ENCODE results near the gene ITPA.
A peak's percentile ranks its signal among the peaks of the same experiment; 100 is the strongest.
"Not testable (repeated sequence)": the region's sequence is repeated elsewhere in the genome, so short reads cannot be mapped to it uniquely, and the experiment has no call there.

Gene ITPA

DNA sequence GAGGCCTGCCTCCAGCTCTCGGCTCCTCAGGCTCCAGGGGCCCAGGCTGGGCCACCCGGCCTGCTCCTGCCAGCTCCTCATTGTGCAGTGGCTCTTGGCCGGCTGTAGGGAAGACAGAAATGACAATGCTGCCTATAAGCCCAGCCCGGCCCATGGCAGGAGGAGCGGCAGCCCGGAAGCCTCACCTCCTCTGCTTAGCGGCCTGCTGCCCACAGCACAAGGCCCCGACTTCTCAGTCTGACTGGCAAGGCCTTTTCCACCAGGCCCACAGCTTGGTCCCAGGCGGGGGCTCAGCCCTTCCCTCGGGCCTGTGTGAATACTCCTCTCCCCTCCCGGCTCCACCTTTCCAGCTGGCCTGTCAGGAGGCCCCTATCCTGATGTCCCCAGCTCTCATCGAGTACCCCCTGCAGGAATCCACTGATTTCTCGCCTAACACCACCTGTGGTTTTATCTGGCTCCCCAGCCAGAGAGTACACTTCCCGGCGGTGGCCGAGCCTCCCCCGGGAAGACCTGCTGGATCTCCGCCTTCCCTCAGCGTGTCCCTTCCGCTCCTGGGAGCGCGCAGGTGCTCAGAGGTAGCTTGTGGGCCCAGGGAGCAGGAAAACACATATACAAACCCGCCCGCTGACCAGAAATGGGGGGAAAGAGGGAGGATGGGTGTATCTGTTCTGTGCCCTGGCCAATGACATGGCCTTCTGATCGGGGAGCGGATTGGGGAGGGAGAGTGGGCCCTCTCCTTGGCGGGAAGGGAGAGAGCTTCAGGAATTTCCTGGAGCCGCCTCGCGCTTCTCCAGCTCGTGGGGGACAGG, 5.8 kb upstream of the ITPA start:
- DNase-seq (ENCODE audit: insufficient read length, low spot score) (peak; percentile 52), FAIRE-seq (no peak)
- no peak for TF ChIP-seq POLR2A (IDR thresholded peaks at IDR 0.05; ENCODE audit: low read depth, low read length)

- FAIRE-seq: no peak
- DNase-seq (ENCODE audit: insufficient read length, low spot score): peak; percentile 94
- peak; percentile 63; the same call in 1 of the 2 replicates for TF ChIP-seq POLR2A (IDR thresholded peaks at IDR 0.05; ENCODE audit: low read depth, low read length)
Measured at GRCh38 chr20:3204124-3204794, 5.0 kb upstream of the ITPA start, which contains the start of gene DDRGK1. Gene DDRGK1 (minus strand): TSS chr20:3204682. CDS start chr20:3204627, 55 bp downstream.

- no peak for DNase-seq (ENCODE audit: insufficient read length, low spot score)
- TF ChIP-seq POLR2A (IDR thresholded peaks at IDR 0.05; ENCODE audit: low read depth, low read length): 0 out of 2 replicates have a peak, but pooled peaks have one; percentile 19
- no peak for FAIRE-seq
Measured at GRCh38 chr20:3208786-3209256, 477 bp upstream of the ITPA start.

DNA sequence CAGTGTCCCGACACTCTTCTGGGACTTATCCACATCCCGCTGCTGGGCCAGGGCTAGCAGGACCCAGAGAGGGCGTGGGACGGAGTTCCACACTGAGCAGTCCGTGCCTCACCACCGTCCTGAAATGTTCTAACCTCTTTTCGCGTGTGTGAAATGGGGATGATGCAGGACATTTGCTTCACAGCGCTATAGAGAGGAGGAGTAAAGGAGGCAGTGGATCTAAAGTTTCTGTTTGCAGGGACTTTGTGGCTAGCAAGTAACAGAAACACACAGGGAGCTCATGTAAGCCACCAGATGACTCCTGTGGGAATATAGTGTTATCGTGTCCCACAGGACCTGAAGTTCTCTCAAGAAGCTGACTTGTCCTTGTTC, 634 bp downstream of the ITPA start:
- no peak for FAIRE-seq
- no peak for DNase-seq (ENCODE audit: insufficient read length, low spot score)

DNA sequence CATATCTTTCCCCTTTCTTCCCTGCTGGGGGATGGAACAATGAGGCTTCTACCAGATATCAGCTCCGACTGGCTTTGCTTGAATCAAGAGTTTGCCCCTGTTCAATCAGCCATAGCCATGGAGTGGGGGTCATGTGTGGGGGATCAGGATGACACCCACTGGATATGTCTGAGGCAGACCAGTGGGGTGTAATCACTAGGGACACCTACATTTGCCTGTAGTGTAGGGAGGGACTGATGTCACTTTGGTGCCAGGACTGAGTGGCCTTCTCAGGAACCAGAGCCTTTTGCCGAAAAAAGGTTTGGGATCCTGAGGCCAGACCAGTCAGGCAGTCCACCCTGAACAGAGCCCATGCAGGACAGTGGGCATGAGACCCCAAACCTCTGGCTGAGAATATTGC, 1.0 kb downstream of the ITPA start:
- no peak for FAIRE-seq
- TF ChIP-seq POLR2A (IDR thresholded peaks at IDR 0.05; ENCODE audit: low read depth, low read length): no peak

More for the DNA sequence above, 634 bp downstream of the ITPA start:
- TF ChIP-seq POLR2A (IDR thresholded peaks at IDR 0.05; ENCODE audit: low read depth, low read length): no peak

GRCh38 chr20:3213226-3213625, 3.9 kb downstream of the ITPA start:
- no peak for DNase-seq (ENCODE audit: insufficient read length, low spot score)
- TF ChIP-seq POLR2A (IDR thresholded peaks at IDR 0.05; ENCODE audit: low read depth, low read length): no peak

More for the DNA sequence above, 1.0 kb downstream of the ITPA start:
- no peak for DNase-seq (ENCODE audit: insufficient read length, low spot score)

DNA sequence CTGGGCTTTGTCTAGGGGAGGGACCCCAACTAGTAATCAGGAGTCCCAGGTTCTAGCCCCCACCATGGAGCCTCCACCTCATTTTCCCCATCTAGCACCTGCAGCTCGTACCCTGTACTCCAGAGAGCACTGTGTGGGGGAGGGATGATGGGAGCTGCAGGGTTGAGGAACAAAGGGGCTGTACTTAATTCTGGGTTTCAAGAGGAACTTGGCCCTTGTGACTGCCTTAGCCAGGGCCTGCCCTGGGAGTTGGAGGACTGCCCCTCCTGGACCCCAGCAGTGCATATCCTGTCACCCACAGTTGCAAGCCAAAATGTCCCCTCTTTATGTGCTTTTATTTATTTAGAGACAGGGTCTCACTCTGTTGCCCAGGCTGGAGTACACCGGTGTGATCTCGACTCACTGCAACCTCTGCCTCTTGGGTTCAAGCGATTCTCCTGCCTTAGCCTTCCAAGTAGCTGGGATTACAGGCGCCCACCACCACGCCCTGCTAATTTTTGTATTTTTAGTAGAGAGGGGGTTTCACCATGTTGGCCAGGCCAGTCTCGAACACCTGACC, 6.1 kb downstream of the ITPA start:
- not testable (repeated sequence) for DNase-seq (ENCODE audit: insufficient read length, low spot score); FAIRE-seq

More at GRCh38 chr20:3213226-3213625, 3.9 kb downstream of the ITPA start:
- FAIRE-seq: no peak

DNA sequence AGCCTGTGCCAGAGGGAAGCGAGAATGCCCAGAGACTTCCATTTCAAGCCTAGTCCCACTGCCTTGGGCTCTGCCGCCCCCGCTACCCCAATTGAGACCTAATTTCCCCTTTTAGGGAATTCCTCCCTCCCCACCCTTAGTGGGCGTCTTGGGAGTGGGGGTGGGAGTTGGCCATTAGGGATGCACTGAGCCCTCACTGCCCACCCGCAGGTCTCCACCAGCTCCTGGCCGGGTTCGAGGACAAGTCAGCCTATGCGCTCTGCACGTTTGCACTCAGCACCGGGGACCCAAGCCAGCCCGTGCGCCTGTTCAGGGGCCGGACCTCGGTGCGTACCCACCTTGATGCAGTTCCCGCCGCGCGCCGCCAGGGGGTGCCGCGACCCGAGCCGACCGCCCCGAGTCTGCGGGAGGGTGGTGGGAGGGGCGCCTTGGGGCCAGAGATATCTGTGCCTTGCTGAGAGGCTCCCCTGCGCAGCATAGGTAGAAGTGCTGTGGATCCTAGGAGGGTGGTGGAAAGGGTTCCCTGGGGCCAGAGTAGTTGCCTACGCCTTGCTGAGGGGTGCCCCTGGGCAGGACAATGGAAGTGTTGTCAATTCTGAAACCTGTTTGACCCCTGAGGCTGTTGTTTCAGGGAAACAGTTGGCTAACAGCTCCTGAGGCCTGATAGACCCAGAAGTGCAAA, 9.2 kb downstream of the ITPA start:
- TF ChIP-seq POLR2A (IDR thresholded peaks at IDR 0.05; ENCODE audit: low read depth, low read length): no peak
- FAIRE-seq: no peak
- DNase-seq (ENCODE audit: insufficient read length, low spot score): no peak

DNA sequence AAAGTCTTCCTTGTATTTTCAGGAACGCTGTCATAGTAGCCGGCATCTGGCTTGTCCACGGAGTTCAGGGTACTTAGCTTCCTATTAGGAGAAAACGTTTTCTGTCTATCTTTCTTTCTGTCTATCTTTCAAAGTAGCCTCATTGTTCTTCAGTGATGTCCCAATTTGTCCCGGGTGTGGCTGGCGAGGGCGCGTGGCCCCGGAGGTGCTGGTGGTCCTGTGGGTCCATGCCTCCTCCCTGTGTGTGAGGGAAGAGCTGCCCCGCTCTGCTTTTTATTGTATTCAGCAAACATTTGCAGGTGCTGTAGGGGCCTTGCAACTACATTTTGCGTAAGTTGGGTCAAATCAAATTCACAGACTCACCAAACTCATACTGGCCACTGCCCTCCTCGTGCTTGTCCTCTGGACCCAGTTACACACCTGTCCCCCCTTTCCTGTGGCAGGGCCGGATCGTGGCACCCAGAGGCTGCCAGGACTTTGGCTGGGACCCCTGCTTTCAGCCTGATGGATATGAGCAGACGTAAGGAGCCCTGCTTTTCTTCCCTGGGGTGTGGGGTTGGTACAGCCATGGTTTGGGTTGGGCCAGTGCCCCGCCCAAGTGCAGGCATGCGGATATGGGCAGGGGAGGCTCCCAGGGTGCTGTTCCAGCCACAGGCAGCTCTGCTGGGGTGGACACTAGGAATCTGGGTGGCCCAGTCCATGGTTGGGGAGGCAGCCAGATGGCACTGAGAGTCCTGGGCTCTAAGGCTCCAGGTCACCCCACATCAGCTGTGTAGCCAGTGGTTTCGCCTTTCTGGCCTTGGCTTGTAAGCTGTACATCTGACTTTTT, 12.3 kb downstream of the ITPA start:
- TF ChIP-seq POLR2A (IDR thresholded peaks at IDR 0.05; ENCODE audit: low read depth, low read length): no peak
- FAIRE-seq: no peak

GRCh38 chr20:3222635-3223600, 13.6 kb downstream of the ITPA start:
- no peak for TF ChIP-seq POLR2A (IDR thresholded peaks at IDR 0.05; ENCODE audit: low read depth, low read length)
- FAIRE-seq (no peak), DNase-seq (ENCODE audit: insufficient read length, low spot score) (no peak)

More for the DNA sequence above, 12.3 kb downstream of the ITPA start:
- DNase-seq (ENCODE audit: insufficient read length, low spot score): no peak

DNA sequence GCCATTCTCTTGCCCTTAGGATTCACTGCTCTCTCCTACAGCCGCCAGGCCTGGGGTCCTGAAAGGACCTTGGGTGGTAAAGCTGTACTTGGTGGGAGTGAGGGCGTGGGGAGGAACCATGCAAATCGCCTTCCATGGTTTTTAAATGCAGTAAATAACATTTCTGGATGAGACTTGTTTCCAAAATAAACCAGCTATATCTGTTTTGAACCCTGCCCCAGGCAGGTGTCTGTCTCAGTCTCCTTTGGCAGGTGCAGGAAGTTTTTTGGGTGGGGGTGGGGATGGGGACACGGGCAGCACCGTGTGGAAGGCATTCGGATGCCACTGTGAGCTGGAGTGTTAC, 14.3 kb downstream of the ITPA start:
- no peak for FAIRE-seq
- DNase-seq (ENCODE audit: insufficient read length, low spot score): no peak
- no peak for TF ChIP-seq POLR2A (IDR thresholded peaks at IDR 0.05; ENCODE audit: low read depth, low read length)
